A549 (cell line): Measurements from ENCODE around the gene TMCC2. TPM values are rescaled to one million over a fixed set of nuclear protein-coding genes. Genes with fewer than 3 reads are reported as not detected.
A peak's percentile ranks its signal among the peaks of the same experiment; 100 is the strongest.

Experiments
- ATAC-seq, 2 experiments: fragments of 200-7000 bp in 1 of 2; fragments of >200 bp in 1 of 2; cut with Nextera tagmentation in 1 of 2; cut with Tn5 transposase in 1 of 2; 3 replicates each; pipeline versions ENCODE4 v1.8.0 to v1.9.1; 2018 to 2020; ENCODE audit warnings: mild to moderate bottlenecking in 1 of 2, moderate library complexity in 1 of 2
- CTCF ChIA-PET: fragments of 300-600 bp; sonication (Branson Sonifier 250); formaldehyde crosslinking; extraction: SDS; loops from one replicate; lab custom pipeline; 2021; ENCODE audit warnings: antibody characterized with exemption, inconsistent platforms; lab: Yijun Ruan, JAX
- POLR2A ChIA-PET: fragments of 350-600 bp; formaldehyde crosslinking; extraction: SDS; loops from one replicate; lab custom pipeline; 2021; ENCODE audit warnings: antibody characterized with exemption, inconsistent platforms; lab: Yijun Ruan, JAX
- DNase-seq, 2 experiments: peaks; one replicate each; pipeline versions ENCODE4 v3.0.0 to v3.0.0-alpha.2; 2011 to 2016; ENCODE audit warnings: low read depth in 1 of 2, low spot score in 1 of 2
- FAIRE-seq: peaks from 2 replicates; lab custom pipeline; 2011; peaks lifted over from hg19 to GRCh38; lab: Jason Lieb, UNC
- H3K27ac ChIP-seq, 2 experiments: fragments of >200 bp; sonication (Bioruptor Twin); formaldehyde crosslinking; 3 replicates each; pipeline ENCODE4 v1.5.1; 2016 to 2017
- H3K4me1 ChIP-seq: fragments of >200 bp; sonication (Bioruptor Twin); formaldehyde crosslinking; 3 replicates; pipeline ENCODE4 v1.6.1; 2016
- H3K4me2 ChIP-seq: fragments of >200 bp; sonication (Bioruptor Twin); formaldehyde crosslinking; 3 replicates; pipeline ENCODE4 v1.6.1; 2016
- H3K4me3 ChIP-seq: fragments of >200 bp; sonication (Bioruptor Twin); formaldehyde crosslinking; 3 replicates; pipeline ENCODE4 v1.5.1; 2016
- H3K9me3 ChIP-seq: fragments of >200 bp; sonication (Bioruptor Twin); formaldehyde crosslinking; 3 replicates; pipeline ENCODE4 v1.6.1; 2016
- CBX2 ChIP-seq: fragments of 200-600 bp; sonication (generic); IDR thresholded peaks from 2 replicates; pipeline ENCODE4 v1.6.1; 2016; ENCODE audit warnings: low read depth, mild to moderate bottlenecking, borderline replicate concordance
- CHD4 ChIP-seq: fragments of 200-600 bp; sonication (generic); IDR thresholded peaks from 2 replicates; pipeline ENCODE4 v1.6.1; 2016; ENCODE audit warnings: antibody characterized with exemption, mild to moderate bottlenecking, borderline replicate concordance
- EHF ChIP-seq: fragments of 250-450 bp; sonication (Bioruptor Pico); IDR thresholded peaks from 2 replicates; pipeline ENCODE4 v1.5.0; 2020; ENCODE audit warnings: mild to moderate bottlenecking
- EHMT2 ChIP-seq: fragments of 200-600 bp; sonication (generic); IDR thresholded peaks from 2 replicates; pipeline ENCODE4 v1.6.1; 2016; ENCODE audit warnings: antibody characterized with exemption, low read depth, mild to moderate bottlenecking, moderate library complexity
- EP300 ChIP-seq, 2 experiments: fragments of >200 bp; sonication (Bioruptor Twin); formaldehyde crosslinking; IDR thresholded peaks; 2 replicates in 1 of 2; 3 replicates in 1 of 2; pipeline ENCODE4 v1.6.1; 2016 to 2017
- FOSB ChIP-seq: fragments of 250-450 bp; sonication (Bioruptor Pico); IDR thresholded peaks from 2 replicates; pipeline ENCODE4 v1.5.0; 2020; ENCODE audit warnings: mild to moderate bottlenecking, moderate library complexity
- FOSL2 ChIP-seq, 2 experiments: fragments of 450-650 bp in 1 of 2; fragments of >200 bp in 1 of 2; sonication (Bioruptor Twin) in 1 of 2; formaldehyde crosslinking; IDR thresholded peaks; 2 replicates each; pipeline versions ENCODE4 v1.5.0 to v1.6.1; 2016 to 2020; ENCODE audit warnings: mild to moderate bottlenecking in 1 of 2, moderate library complexity in 1 of 2
- FOXS1 ChIP-seq: fragments of 250-450 bp; sonication (Bioruptor Pico); IDR thresholded peaks from 2 replicates; pipeline ENCODE4 v1.5.0; 2020; ENCODE audit warnings: mild to moderate bottlenecking, moderate library complexity
- HOXA7 ChIP-seq: fragments of 250-450 bp; sonication (Bioruptor Pico); IDR thresholded peaks from 2 replicates; pipeline ENCODE4 v1.5.0; 2020; ENCODE audit warnings: mild to moderate bottlenecking, moderate library complexity
- HOXB13 ChIP-seq: fragments of 250-450 bp; sonication (Bioruptor Pico); IDR thresholded peaks from 2 replicates; pipeline ENCODE4 v1.5.0; 2020; ENCODE audit warnings: low read depth, mild to moderate bottlenecking, moderate library complexity
- HOXB5 ChIP-seq: fragments of 250-450 bp; sonication (Bioruptor Pico); IDR thresholded peaks from 2 replicates; pipeline ENCODE4 v1.5.0; 2020; ENCODE audit warnings: mild to moderate bottlenecking, moderate library complexity
- KDM5A ChIP-seq: fragments of 200-600 bp; sonication (generic); IDR thresholded peaks from 2 replicates; pipeline ENCODE4 v1.6.1; 2016; ENCODE audit warnings: antibody characterized with exemption, mild to moderate bottlenecking
- MAFK ChIP-seq: fragments of 450-650 bp; IDR thresholded peaks from 2 replicates; pipeline ENCODE4 v1.6.1; 2014; ENCODE audit not compliant: partially characterized antibody
- PHF8 ChIP-seq: fragments of 200-600 bp; sonication (generic); IDR thresholded peaks from 2 replicates; pipeline ENCODE4 v1.6.1; 2016; ENCODE audit warnings: low read depth, mild to moderate bottlenecking, antibody characterized with exemption, moderate library complexity, borderline replicate concordance
- POLR2A ChIP-seq: IDR thresholded peaks from 2 replicates; pipeline ENCODE4 v1.6.1; 2012; ENCODE audit warnings: mild to moderate bottlenecking, low read length
- RAD21 ChIP-seq, 2 experiments: fragments of >200 bp in 1 of 2; sonication (Bioruptor Twin) in 1 of 2; formaldehyde crosslinking in 1 of 2; IDR thresholded peaks in 1 of 2; conservative IDR thresholded peaks in 1 of 2; 2 replicates in 1 of 2; 3 replicates in 1 of 2; pipeline ENCODE4 v1.6.1; 2012 to 2018; ENCODE audit warnings: inconsistent platforms in 1 of 2
- RARB ChIP-seq: fragments of 250-450 bp; sonication (Bioruptor Pico); IDR thresholded peaks from 2 replicates; pipeline ENCODE4 v1.8.0; 2021; ENCODE audit warnings: mild to moderate bottlenecking, moderate library complexity
- RNF2 ChIP-seq: fragments of 200-600 bp; sonication (generic); IDR thresholded peaks from 2 replicates; pipeline ENCODE4 v1.6.1; 2016; ENCODE audit warnings: low read depth, mild to moderate bottlenecking, antibody characterized with exemption, moderate library complexity, borderline replicate concordance
- TFCP2L1 ChIP-seq: fragments of 250-450 bp; sonication (Bioruptor Pico); IDR thresholded peaks from 2 replicates; pipeline ENCODE4 v1.5.0; 2021; ENCODE audit warnings: mild to moderate bottlenecking
- TP53 ChIP-seq: fragments of 250-450 bp; sonication (Bioruptor Pico); IDR thresholded peaks from 2 replicates; pipeline ENCODE4 v1.5.0; 2021; ENCODE audit warnings: mild to moderate bottlenecking, moderate library complexity
- ZC3H11A ChIP-seq: fragments of 450-650 bp; IDR thresholded peaks from 2 replicates; pipeline ENCODE4 v1.6.1; 2014; ENCODE audit warnings: antibody characterized with exemption, mild to moderate bottlenecking
- ZFP36 ChIP-seq: fragments of 450-650 bp; IDR thresholded peaks from 2 replicates; pipeline ENCODE4 v1.6.1; 2014; ENCODE audit warnings: borderline replicate concordance; ENCODE audit not compliant: partially characterized antibody
- ZNF302 ChIP-seq: fragments of 250-450 bp; sonication (Bioruptor Pico); IDR thresholded peaks from 2 replicates; pipeline ENCODE4 v1.9.0; 2021; ENCODE audit warnings: inconsistent platforms, mild to moderate bottlenecking, moderate library complexity
- ZSCAN20 ChIP-seq: fragments of 250-450 bp; sonication (Bioruptor Pico); IDR thresholded peaks from 2 replicates; pipeline ENCODE4 v1.8.0; 2022; ENCODE audit warnings: mild to moderate bottlenecking, moderate library complexity
- WGBS: methylation state at CpG from one replicate; pipeline ENCODE4 v1.1.6; 2017; ENCODE audit errors: missing lambda C conversion rate; 5-methylcytosine and 5-hydroxymethylcytosine counted together
- polyA plus RNA-seq, 4 experiments: library from polyadenylated mRNA; depleted of rRNA in 3 of 4; stranded (reverse); fragments of >200 nt; fragmentation: RNase III in 1 of 4; extraction: RNeasy Plus Mini Kit Qiagen cat#74134 plus additional on column Dnase treatment in 1 of 4; gene quantifications; 2 replicates in 3 of 4; 3 replicates in 1 of 4; pipeline ENCODE4 v1.2.3, GENCODE V29; 2011 to 2017
- TF ChIP-seq, protein P1 (sequence below): fragments of 250-450 bp; sonication (Bioruptor Pico); IDR thresholded peaks from 2 replicates; pipeline ENCODE4 v1.5.0; 2021; ENCODE audit warnings: mild to moderate bottlenecking, moderate library complexity, borderline replicate concordance
- TF ChIP-seq, protein P2 (sequence below): IDR thresholded peaks from 2 replicates; pipeline ENCODE4 v1.6.1; 2012; ENCODE audit warnings: low read depth, borderline replicate concordance
- TF ChIP-seq, protein P3 (sequence below): fragments of >200 bp; sonication (Bioruptor Twin); formaldehyde crosslinking; IDR thresholded peaks from 2 replicates; pipeline ENCODE4 v1.6.1; 2016

TMCC2 gene
- polyA plus RNA-seq, 2 of the 4 experiments (the other 2 are of a cell fraction), result 1.7 to 3.2 TPM

DNA sequence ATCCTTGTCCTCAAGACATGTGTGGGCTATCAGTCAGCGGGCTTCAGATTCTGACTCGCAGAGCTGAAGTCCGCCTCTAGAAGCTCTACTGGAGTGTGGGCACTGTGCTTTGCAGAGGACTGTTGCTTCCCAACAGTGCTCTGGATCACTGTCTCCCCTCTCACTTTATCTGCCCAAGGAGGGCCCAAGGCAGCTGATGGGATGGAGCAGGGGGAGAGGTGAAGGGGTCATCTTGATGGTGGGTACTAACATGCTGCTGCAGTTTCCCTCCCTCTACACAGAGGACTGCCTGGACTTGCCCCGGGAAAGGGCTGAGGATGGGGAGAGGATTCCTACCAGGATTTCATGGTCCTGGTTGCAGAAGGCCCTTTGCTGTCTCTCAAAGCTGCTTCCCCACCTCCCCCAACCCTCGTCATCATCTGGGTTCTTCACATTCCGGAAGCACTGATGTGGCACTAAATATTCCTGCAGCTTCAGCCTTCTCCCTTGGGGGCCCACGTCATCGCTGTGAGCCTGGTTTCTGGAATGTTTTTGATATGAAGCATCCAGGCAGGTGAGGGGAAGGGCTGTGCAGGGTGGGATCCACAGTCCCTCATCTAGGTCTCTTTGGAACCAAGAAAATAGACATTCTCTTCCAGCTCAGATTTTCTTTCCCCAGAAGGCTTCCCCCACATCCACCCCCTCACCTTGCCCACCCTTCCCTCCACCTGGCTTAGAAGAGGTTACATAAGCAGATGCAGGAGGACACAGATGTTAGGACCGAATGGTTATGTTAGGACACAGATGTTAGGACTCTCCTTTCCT, 70.6 kb downstream of the TMCC2 start (continued):
- TF ChIP-seq, protein P1, sequence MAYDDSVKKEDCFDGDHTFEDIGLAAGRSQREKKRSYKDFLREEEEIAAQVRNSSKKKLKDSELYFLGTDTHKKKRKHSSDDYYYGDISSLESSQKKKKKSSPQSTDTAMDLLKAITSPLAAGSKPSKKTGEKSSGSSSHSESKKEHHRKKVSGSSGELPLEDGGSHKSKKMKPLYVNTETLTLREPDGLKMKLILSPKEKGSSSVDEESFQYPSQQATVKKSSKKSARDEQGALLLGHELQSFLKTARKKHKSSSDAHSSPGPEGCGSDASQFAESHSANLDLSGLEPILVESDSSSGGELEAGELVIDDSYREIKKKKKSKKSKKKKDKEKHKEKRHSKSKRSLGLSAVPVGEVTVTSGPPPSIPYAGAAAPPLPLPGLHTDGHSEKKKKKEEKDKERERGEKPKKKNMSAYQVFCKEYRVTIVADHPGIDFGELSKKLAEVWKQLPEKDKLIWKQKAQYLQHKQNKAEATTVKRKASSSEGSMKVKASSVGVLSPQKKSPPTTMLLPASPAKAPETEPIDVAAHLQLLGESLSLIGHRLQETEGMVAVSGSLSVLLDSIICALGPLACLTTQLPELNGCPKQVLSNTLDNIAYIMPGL (CRISPR knock-in tag), result no peak
- TF ChIP-seq RAD21 (conservative IDR thresholded peaks at IDR 0.05 in 1 of 2, IDR thresholded peaks at IDR 0.05 in 1 of 2), result peak; percentile 43 to 66
- peak; percentile 86 for TF ChIP-seq MAFK
- peak; percentile 4; the same call in 1 of the 2 replicates for TF ChIP-seq TFCP2L1 (CRISPR knock-in tag)
- TF ChIP-seq CHD4, result no peak
- TF ChIP-seq CBX2, result no peak
- peak; percentile 97 for TF ChIP-seq HOXB13 (CRISPR knock-in tag)
- TF ChIP-seq PHF8, result no peak

DNA sequence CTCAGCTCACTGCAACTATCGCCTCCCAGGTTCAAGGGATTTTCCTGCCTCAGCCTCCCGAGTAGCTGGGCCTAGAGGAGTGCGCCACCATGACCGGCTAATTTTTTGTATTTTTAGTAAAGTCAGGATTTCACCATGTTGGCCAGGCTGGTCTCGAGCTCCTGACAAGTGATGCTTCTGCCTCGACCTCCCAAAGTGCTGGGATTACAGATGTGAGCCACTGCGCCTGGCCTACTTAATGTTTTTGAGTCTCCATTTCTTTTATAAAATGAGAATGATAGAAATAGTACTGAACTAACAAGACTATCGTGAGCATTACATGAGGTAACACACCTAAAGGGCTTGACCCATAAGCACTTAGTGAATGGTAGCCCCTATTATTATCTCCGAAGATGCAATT, 72.4 kb downstream of the TMCC2 start:
- ATAC-seq (no peak), DNase-seq (no peak), FAIRE-seq (no peak)
- WGBS, result 64% methylated on average over 9 of the region's 9 CpGs
- peaks cover 94% of the 10 kb centered on the region for H3K4me1 ChIP-seq
- H3K4me3 ChIP-seq, result no peak overlapping the region
- ChIA-PET POLR2A (interaction anchor here (1.0 to 5.4 kb wide), 8 partner anchors 14 to 27 kb away, joined by 3 to 49 read pairs (median 12); partner anchors contain the start of gene NUAK2), CTCF (interaction anchor here (67.1 to 89.2 kb wide), 2 partner anchors 11 to 25 kb away, joined by 3627 read pairs; partner anchors contain the start of genes KLHDC8A and NUAK2)
- H3K27ac ChIP-seq, result peak overlapping the region; percentile 98 to 99
- peak; percentile 30; the same call in 1 of the 2 replicates for TF ChIP-seq HOXA7 (CRISPR knock-in tag)
- no peak for TF ChIP-seq ZC3H11A
- TF ChIP-seq EHF (CRISPR knock-in tag), result peak; percentile 77; the same call in 1 of the 2 replicates
- no peak; the same call in 1 of the 2 replicates for TF ChIP-seq HOXB13 (CRISPR knock-in tag)
- peak; percentile 68; the same call in 1 of the 2 replicates for TF ChIP-seq HOXB5
- TF ChIP-seq FOXS1 (CRISPR knock-in tag), result peak; percentile 53; the same call in 1 of the 2 replicates
- no peak for TF ChIP-seq RNF2
- TF ChIP-seq CHD4, result no peak
- no peak for TF ChIP-seq EHMT2
- TF ChIP-seq FOSB (CRISPR knock-in tag), result peak; percentile 58
- TF ChIP-seq POLR2A, result no peak
- TF ChIP-seq FOSL2 (IDR thresholded peaks at IDR 0.05), result no peak
- TF ChIP-seq FOSL2 (CRISPR knock-in tag; IDR thresholded peaks at IDR 0.05), result no peak
- peak; percentile 68 for TF ChIP-seq ZNF302 (CRISPR knock-in tag)
- no peak for TF ChIP-seq RARB (CRISPR knock-in tag)
- H3K4me2 ChIP-seq, result peak overlapping the region; percentile 68
- no peaks in the 10 kb centered on the region for H3K9me3 ChIP-seq

DNA sequence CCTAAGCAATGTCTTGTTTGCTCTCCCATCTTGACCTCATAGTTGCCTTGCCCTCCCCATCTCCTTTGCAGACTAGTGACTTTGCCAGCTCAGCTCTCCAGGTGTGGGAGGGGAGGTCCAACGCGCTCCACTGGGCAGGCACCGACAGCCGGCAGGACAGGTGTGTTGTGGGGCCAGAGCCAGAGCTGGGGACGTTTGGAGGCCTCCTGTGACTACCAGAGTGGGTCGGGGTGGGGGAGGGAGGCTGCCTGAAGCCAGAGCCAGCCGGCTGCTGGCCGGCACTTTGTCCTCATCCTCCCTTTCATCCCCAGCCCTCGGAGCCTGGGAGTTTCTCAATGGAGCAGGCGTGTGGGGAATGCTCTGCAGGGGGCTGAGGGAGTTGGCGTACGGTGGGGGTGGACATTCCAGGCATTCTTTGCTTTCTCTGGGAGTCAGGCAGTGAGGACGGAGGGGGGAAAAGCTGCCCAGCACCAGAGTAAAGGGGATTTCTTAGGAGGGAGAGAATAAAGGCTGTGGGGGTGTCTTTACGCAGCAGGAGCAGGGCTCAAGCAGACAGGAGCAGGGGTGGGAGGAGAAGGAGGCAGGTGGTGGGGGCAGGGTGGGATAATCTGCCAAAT, 73.6 kb downstream of the TMCC2 start:
- Histone ChIP-seq H3K9me3 (no peaks in the 10 kb centered on the region), H3K4me3 (peak overlapping the region; percentile 8; the same call in 1 of the 3 replicates), H3K4me1 (peaks cover 94% of the 10 kb centered on the region), H3K4me2 (peak overlapping the region; percentile 68), H3K27ac (peak overlapping the region; percentile 98 to 99)
- no peak for FAIRE-seq
- DNase-seq, result peak in 1 of 2 experiments; percentile 96
- under 1% methylated on average over 10 of the region's 14 CpGs for WGBS
- POLR2A ChIA-PET, result interaction anchor here (0.5 to 5.4 kb wide), 11 partner anchors 9 to 29 kb away, joined by 3 to 49 read pairs (median 11); partner anchors contain the start of gene NUAK2
- CTCF ChIA-PET, result interaction anchor here (1.3 to 89.2 kb wide), 3 partner anchors 12 to 184 kb away, joined by 3 to 3627 read pairs (median 3627); partner anchors contain the start of genes KLHDC8A and NUAK2
- peak; percentile 53 to 54 for ATAC-seq
- TF ChIP-seq, protein P1 (CRISPR knock-in tag), result no peak
- TF ChIP-seq MAFK (peak; percentile 81), TP53 (CRISPR knock-in tag) (no peak; the same call in none of the 2 replicates), ZSCAN20 (CRISPR knock-in tag) (no peak), ZFP36 (no peak), KDM5A (no peak), FOSB (CRISPR knock-in tag) (peak; percentile 59; the same call in 1 of the 2 replicates), RAD21 (conservative IDR thresholded peaks at IDR 0.05 in 1 of 2, IDR thresholded peaks at IDR 0.05 in 1 of 2) (peak; percentile 32 to 62), FOSL2 (IDR thresholded peaks at IDR 0.05) (no peak; the same call in none of the 2 replicates), FOSL2 (CRISPR knock-in tag; IDR thresholded peaks at IDR 0.05) (peak; percentile 75), EP300 (IDR thresholded peaks at IDR 0.05) (peak; percentile 95 to 99; a peak in 4 of 5 replicates)
- TF ChIP-seq, protein P2, sequence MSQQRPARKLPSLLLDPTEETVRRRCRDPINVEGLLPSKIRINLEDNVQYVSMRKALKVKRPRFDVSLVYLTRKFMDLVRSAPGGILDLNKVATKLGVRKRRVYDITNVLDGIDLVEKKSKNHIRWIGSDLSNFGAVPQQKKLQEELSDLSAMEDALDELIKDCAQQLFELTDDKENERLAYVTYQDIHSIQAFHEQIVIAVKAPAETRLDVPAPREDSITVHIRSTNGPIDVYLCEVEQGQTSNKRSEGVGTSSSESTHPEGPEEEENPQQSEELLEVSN, result no peak
- TF ChIP-seq, protein P3, sequence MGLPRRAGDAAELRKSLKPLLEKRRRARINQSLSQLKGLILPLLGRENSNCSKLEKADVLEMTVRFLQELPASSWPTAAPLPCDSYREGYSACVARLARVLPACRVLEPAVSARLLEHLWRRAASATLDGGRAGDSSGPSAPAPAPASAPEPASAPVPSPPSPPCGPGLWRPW, result peak; percentile 51; the same call in 1 of the 2 replicates
